ENCODE measurements around the gene C1D. TPM values are rescaled to one million over a fixed set of nuclear protein-coding genes. Genes with fewer than 3 reads are reported as not detected.

Gene C1D
- polyA plus RNA-seq, 3 donors = 14.9 to 58.4 (median 49.7) TPM

GRCh38 chr2:68091439-68092034 lies 28.7 kb upstream of the C1D start:
- Mint-ChIP-seq H3K4me3 (no peak overlapping the region), H3K27ac (no peak overlapping the region), H3K27me3 (ENCODE audit: low read depth in 3 of 3) (no peaks in the 10 kb centered on the region), H3K9me3 (peaks cover 0 to 1% (median 0%) of the 10 kb centered on the region in 7 donors), H3K36me3 (no peaks in the 10 kb centered on the region), H3K4me1 (peaks cover 6% of the 10 kb centered on the region)
- Histone ChIP-seq H3K9me3 (replicated peaks in 1 of 2; ENCODE audit: control insufficient read depth in 1 of 2, insufficient read depth in 1 of 2, low read length in 2 of 2) (no peaks in the 10 kb centered on the region), H3K27ac (ENCODE audit: low read depth in 1 of 2, low read length in 2 of 2) (no peak overlapping the region), H4K20me1 (ENCODE audit: insufficient read depth, low read length) (no peaks in the 10 kb centered on the region), H3K4me2 (replicated peaks; ENCODE audit: extremely low read depth, low read length, poor library complexity, severe bottlenecking) (no peak overlapping the region), H2AFZ (ENCODE audit: insufficient read depth, low read depth, low read length, poor library complexity, severe bottlenecking) (no peak overlapping the region), H3K27me3 (ENCODE audit: control insufficient read depth in 2 of 2, insufficient read depth in 2 of 2, low read length in 2 of 2) (no peaks in the 10 kb centered on the region), H3K36me3 (replicated peaks in 1 of 2; ENCODE audit: control insufficient read depth in 1 of 2, insufficient read depth in 2 of 2, low read length in 2 of 2) (no peaks in the 10 kb centered on the region), H3K9ac (ENCODE audit: insufficient read depth, low read length, poor library complexity, severe bottlenecking) (no peak overlapping the region), H3K4me1 (ENCODE audit: control insufficient read depth in 1 of 2, insufficient read depth in 2 of 2, low read length in 2 of 2) (no peaks in the 10 kb centered on the region), H3K79me2 (ENCODE audit: insufficient read depth, low read length) (no peaks in the 10 kb centered on the region), H3K4me3 (replicated peaks in 1 of 3; ENCODE audit: low read depth in 2 of 3, low read length in 3 of 3) (no peak overlapping the region)
- TF ChIP-seq CTCF (IDR thresholded peaks at IDR 0.05) = no peak
- 100% methylated on average over 1 of the region's 2 CpGs for WGBS (ENCODE audit: insufficient coverage)
- no peak for DNase-seq
- intact Hi-C loops (cut with micrococcal nuclease) = no loop called here

GRCh38 chr2:68089961-68090360 lies 27.2 kb upstream of the C1D start:
- Histone ChIP-seq H3K4me2 (replicated peaks; ENCODE audit: extremely low read depth, low read length, poor library complexity, severe bottlenecking) (no peak overlapping the region), H3K4me3 (replicated peaks in 1 of 3; ENCODE audit: low read depth in 2 of 3, low read length in 3 of 3) (no peak overlapping the region), H4K20me1 (ENCODE audit: insufficient read depth, low read length) (no peaks in the 10 kb centered on the region), H2AFZ (ENCODE audit: insufficient read depth, low read depth, low read length, poor library complexity, severe bottlenecking) (no peak overlapping the region), H3K79me2 (ENCODE audit: insufficient read depth, low read length) (no peaks in the 10 kb centered on the region), H3K27me3 (ENCODE audit: control insufficient read depth in 2 of 2, insufficient read depth in 2 of 2, low read length in 2 of 2) (no peaks in the 10 kb centered on the region), H3K9me3 (replicated peaks in 1 of 2; ENCODE audit: control insufficient read depth in 1 of 2, insufficient read depth in 1 of 2, low read length in 2 of 2) (no peaks in the 10 kb centered on the region), H3K4me1 (ENCODE audit: control insufficient read depth in 1 of 2, insufficient read depth in 2 of 2, low read length in 2 of 2) (no peaks in the 10 kb centered on the region), H3K9ac (ENCODE audit: insufficient read depth, low read length, poor library complexity, severe bottlenecking) (no peak overlapping the region), H3K27ac (ENCODE audit: low read depth in 1 of 2, low read length in 2 of 2) (no peak overlapping the region), H3K36me3 (replicated peaks in 1 of 2; ENCODE audit: control insufficient read depth in 1 of 2, insufficient read depth in 2 of 2, low read length in 2 of 2) (no peaks in the 10 kb centered on the region)
- DNase-seq = no peak
- H3K27me3 Mint-ChIP-seq (ENCODE audit: low read depth in 3 of 3) = no peaks in the 10 kb centered on the region
- H3K27ac Mint-ChIP-seq = no peak overlapping the region
- peaks cover 6% of the 10 kb centered on the region for H3K4me1 Mint-ChIP-seq
- H3K36me3 Mint-ChIP-seq = no peaks in the 10 kb centered on the region
- no CpG with 5 or more reads among the region's 1 CpG for WGBS (ENCODE audit: insufficient coverage)
- peaks cover 0 to 1% (median 0%) of the 10 kb centered on the region in 7 donors for H3K9me3 Mint-ChIP-seq
- intact Hi-C loops (cut with micrococcal nuclease) = no loop called here
- TF ChIP-seq CTCF (IDR thresholded peaks at IDR 0.05) = no peak
- H3K4me3 Mint-ChIP-seq = no peak overlapping the region

Measured in CD14-positive monocyte (primary cell).